Fibroblast of the aortic adventitia (primary cell): ENCODE results near the gene MROH9. TPM values are rescaled to one million over a fixed set of nuclear protein-coding genes. Genes with fewer than 3 reads are reported as not detected.

Source experiments
- DNase-seq: peaks from one replicate; pipeline ENCODE4 v3.0.0-alpha.2; 2010; ENCODE audit warnings: low read depth
- H3K4me3 ChIP-seq: 2 replicates; pipeline ENCODE4 v1.5.1; 2011; ENCODE audit warnings: low read depth, mild to moderate bottlenecking, control low read depth, low read length, moderate library complexity
- CTCF ChIP-seq: IDR thresholded peaks from 2 replicates; pipeline ENCODE4 v1.5.1; 2011; ENCODE audit warnings: mild to moderate bottlenecking, low read length, control low read depth, inconsistent platforms; ENCODE audit not compliant: insufficient read depth
- total RNA-seq: library from RNA; depleted of rRNA; stranded (reverse); fragments of >200 nt; gene quantifications from 2 replicates; pipeline ENCODE4 v1.2.3, GENCODE V29; 2012; ENCODE audit warnings: low replicate concordance

MROH9 gene
- total RNA-seq, 1 donor = 0.27 TPM

DNA sequence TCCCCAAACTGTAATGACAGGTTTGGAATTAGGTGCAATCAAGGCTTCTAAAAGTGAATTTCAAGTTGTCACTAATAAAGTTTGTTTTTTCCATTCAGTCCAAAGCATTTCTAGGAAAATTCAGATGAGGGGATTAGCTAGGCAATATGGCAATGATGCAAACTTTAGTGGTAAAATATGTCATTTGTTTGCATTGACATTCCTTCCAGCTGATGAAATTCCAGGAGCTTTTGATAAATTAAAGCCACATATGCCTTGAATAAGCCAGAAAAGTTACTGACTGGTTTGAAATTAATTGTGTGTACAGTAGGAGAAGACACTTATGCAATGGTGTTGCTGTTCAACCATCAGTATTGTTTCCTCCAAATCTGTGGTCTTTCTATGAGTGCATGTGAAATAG lies 57.8 kb downstream of the MROH9 start:
- no peak for TF ChIP-seq CTCF
- no peak overlapping the region for H3K4me3 ChIP-seq
- DNase-seq = no peak

DNA sequence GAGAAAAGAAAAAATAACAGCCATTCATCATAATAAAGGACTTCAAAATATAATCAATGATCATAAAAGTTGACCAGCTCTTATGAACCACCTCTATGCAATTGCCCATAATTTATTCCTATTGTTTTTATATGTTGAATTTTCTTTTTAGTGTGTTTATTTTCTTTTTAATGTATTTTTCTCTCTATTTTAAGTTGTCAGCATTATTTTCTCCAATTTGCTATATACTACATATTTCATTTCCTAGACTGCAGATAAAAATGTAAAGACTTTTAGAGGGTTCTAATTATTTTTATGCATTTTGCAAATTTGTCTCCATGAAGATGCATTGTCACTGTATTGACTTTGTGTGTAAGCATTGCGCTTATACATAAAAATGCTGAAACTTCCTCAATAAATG lies 58.4 kb downstream of the MROH9 start:
- no peak for TF ChIP-seq CTCF
- H3K4me3 ChIP-seq = no peak overlapping the region
- DNase-seq = no peak

- DNase-seq = no peak
- no peak overlapping the region for H3K4me3 ChIP-seq
- TF ChIP-seq CTCF = no peak
Observed at GRCh38 chr1:171014880-171015279, 79.5 kb downstream of the MROH9 start.

GRCh38 chr1:171017426-171017825 lies 82.1 kb downstream of the MROH9 start:
- no peak for DNase-seq
- no peak for TF ChIP-seq CTCF
- no peak overlapping the region for H3K4me3 ChIP-seq

DNA sequence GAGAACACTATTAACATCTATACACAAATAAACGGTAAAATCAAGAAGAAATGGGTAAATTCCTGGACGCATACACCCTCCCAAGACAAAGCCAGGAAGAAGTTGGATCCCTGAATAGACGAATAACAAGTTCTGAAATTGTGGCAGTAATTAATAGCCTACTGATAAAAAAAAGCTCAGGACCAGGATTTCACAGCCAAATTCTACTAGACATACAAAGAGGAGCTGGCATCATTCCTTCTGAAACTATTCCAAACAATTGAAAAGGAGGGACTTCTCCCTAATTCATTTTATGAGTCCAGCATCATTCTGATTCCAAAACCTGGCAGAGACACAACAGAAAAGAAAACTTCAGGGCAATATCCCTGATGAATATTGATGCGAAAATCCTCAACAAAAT lies 84.6 kb downstream of the MROH9 start:
- DNase-seq = no peak
- TF ChIP-seq CTCF = no peak
- no peak overlapping the region for H3K4me3 ChIP-seq

GRCh38 chr1:171032822-171033702 lies 97.7 kb downstream of the MROH9 start:
- H3K4me3 ChIP-seq = no peak overlapping the region
- no peak for TF ChIP-seq CTCF
- no peak for DNase-seq
